Body of pancreas (tissue), 4 donors: ENCODE data around the gene DISP3. TPM values are rescaled to one million over a fixed set of nuclear protein-coding genes. Genes with fewer than 3 reads are reported as not detected.

Experiments used
- ATAC-seq: fragments of 150-250 bp; one replicate; pipeline ENCODE4 v1.9.1; 2016
- DNase-seq, 4 donors: peaks; one replicate each; pipeline ENCODE4 v3.0.0-alpha.2; 2019
- H3K27ac ChIP-seq, 4 donors: fragments of 200-600 bp; sonication (generic); 1 replicate in 3 of 4; 2 replicates in 1 of 4; pipeline versions ENCODE4 v1.5.1 to v1.6.1; 2016 to 2019; ENCODE audit warnings: mild to moderate bottlenecking in 1 of 4, mixed read lengths in 1 of 4, moderate library complexity in 1 of 4
- H3K27me3 ChIP-seq, 2 donors: fragments of 200-600 bp; sonication (generic); one replicate each; pipeline ENCODE4 v1.6.0; 2016; ENCODE audit warnings: mild to moderate bottlenecking in 1 of 2
- H3K36me3 ChIP-seq, 2 donors: fragments of 200-600 bp; sonication (generic); replicated peaks in 1 of 2; 2 replicates each; pipeline ENCODE4 v1.5.1; 2016; ENCODE audit warnings: low read depth in 2 of 2; ENCODE audit not compliant: insufficient read depth in 1 of 2
- H3K4me1 ChIP-seq: fragments of 200-600 bp; sonication (generic); one replicate; pipeline ENCODE4 v1.6.0; 2016
- H3K4me3 ChIP-seq, 2 donors: fragments of 200-600 bp; sonication (generic); 1 replicate in 1 of 2; 2 replicates in 1 of 2; pipeline ENCODE4 v1.5.1; 2016 to 2019
- H3K9me3 ChIP-seq, 3 donors: fragments of 200-600 bp; sonication (generic); 1 replicate in 2 of 3; 2 replicates in 1 of 3; pipeline ENCODE4 v1.5.1; 2016
- CTCF ChIP-seq, 7 experiments: fragments of 450-650 bp in 4 of 7; fragments of 200-600 bp in 3 of 7; sonication (generic) in 3 of 7; IDR thresholded peaks; one replicate each; pipeline ENCODE4 v1.5.1; 2016 to 2019; ENCODE audit warnings: antibody characterized with exemption in 7 of 7
- POLR2A ChIP-seq, 3 donors: fragments of 450-650 bp; IDR thresholded peaks; one replicate each; pipeline ENCODE4 v1.6.1; 2016; ENCODE audit warnings: antibody characterized with exemption in 3 of 3, mild to moderate bottlenecking in 2 of 3
- WGBS, 2 donors: methylation state at CpG; one replicate each; pipeline ENCODE4 v1.1.5; 2017; 5-methylcytosine and 5-hydroxymethylcytosine counted together
- intact Hi-C: fragments of 100-400 bp; cut with DNase I; formaldehyde crosslinking; loops from one replicate; pipeline ENCODE4 v1.15.1; 2023
- total RNA-seq, 2 donors: library from RNA; depleted of rRNA; stranded (reverse); fragments of >200 nt; gene quantifications; one replicate each; pipeline ENCODE4 v1.1.0, GENCODE V29; 2016

Gene DISP3
- total RNA-seq, 2 donors from 2014 or later, result 0.33 TPM; not detected in 1

- H3K4me1 ChIP-seq, result no peaks in the 10 kb centered on the region
- H3K27me3 ChIP-seq, result no peaks in the 10 kb centered on the region
- no peaks in the 10 kb centered on the region for H3K36me3 ChIP-seq
- no peak overlapping the region for H3K27ac ChIP-seq
- ATAC-seq (no peak), DNase-seq (no peak)
- WGBS, 2 donors, result 43 to 49% methylated on average over 12 to 18 of the region's 18 CpGs
- no peak for TF ChIP-seq CTCF (IDR thresholded peaks at IDR 0.05)
- no peak for TF ChIP-seq POLR2A (IDR thresholded peaks at IDR 0.05)
- H3K9me3 ChIP-seq, result no peaks in the 10 kb centered on the region
- intact Hi-C loops, result no loop called here
- H3K4me3 ChIP-seq, result no peak overlapping the region
Measured at GRCh38 chr1:11539850-11540772, 61.2 kb downstream of the DISP3 start.

- no peak for DNase-seq
- H3K27me3 ChIP-seq, result no peaks in the 10 kb centered on the region
- ATAC-seq, result no peak
- TF ChIP-seq CTCF (IDR thresholded peaks at IDR 0.05), result no peak
- TF ChIP-seq POLR2A (IDR thresholded peaks at IDR 0.05), result no peak
- no peaks in the 10 kb centered on the region for H3K4me1 ChIP-seq
- H3K9me3 ChIP-seq, result no peaks in the 10 kb centered on the region
- no peaks in the 10 kb centered on the region for H3K36me3 ChIP-seq
- intact Hi-C loops, result no loop called here
- no peak overlapping the region for H3K4me3 ChIP-seq
- 60% methylated on average over 12 of the region's 12 CpGs for WGBS, 2 donors
- no peak overlapping the region for H3K27ac ChIP-seq
Measured at GRCh38 chr1:11540773-11541160, 61.8 kb downstream of the DISP3 start.

GRCh38 chr1:11541236-11541635, 62.3 kb downstream of the DISP3 start:
- intact Hi-C loops, result no loop called here
- no peak overlapping the region for H3K27ac ChIP-seq
- no peak for TF ChIP-seq POLR2A (IDR thresholded peaks at IDR 0.05)
- TF ChIP-seq CTCF (IDR thresholded peaks at IDR 0.05), result no peak
- H3K9me3 ChIP-seq, result no peaks in the 10 kb centered on the region
- DNase-seq (no peak), ATAC-seq (no peak)
- H3K4me3 ChIP-seq, result no peak overlapping the region
- no peaks in the 10 kb centered on the region for H3K27me3 ChIP-seq
- H3K36me3 ChIP-seq, result no peaks in the 10 kb centered on the region
- no peaks in the 10 kb centered on the region for H3K4me1 ChIP-seq
- WGBS, 2 donors, result 72% methylated on average over 7 of the region's 7 CpGs; no CpG with 5 or more reads in 1 of the 2 donors

GRCh38 chr1:11541956-11542355, 63.0 kb downstream of the DISP3 start:
- no peak for ATAC-seq
- Histone ChIP-seq H3K27me3 (no peaks in the 10 kb centered on the region), H3K36me3 (no peaks in the 10 kb centered on the region), H3K9me3 (no peaks in the 10 kb centered on the region), H3K27ac (no peak overlapping the region), H3K4me1 (no peaks in the 10 kb centered on the region), H3K4me3 (no peak overlapping the region)
- no peak for TF ChIP-seq CTCF (IDR thresholded peaks at IDR 0.05)
- TF ChIP-seq POLR2A (IDR thresholded peaks at IDR 0.05), result no peak
- WGBS, 2 donors, result 55 to 61% methylated on average over 2 to 7 of the region's 7 CpGs
- intact Hi-C loops, result no loop called here
- no peak for DNase-seq

- DNase-seq, result no peak
- no peak for TF ChIP-seq POLR2A (IDR thresholded peaks at IDR 0.05)
- TF ChIP-seq CTCF (IDR thresholded peaks at IDR 0.05), result no peak
- Histone ChIP-seq H3K36me3 (no peaks in the 10 kb centered on the region), H3K4me1 (no peaks in the 10 kb centered on the region), H3K4me3 (no peak overlapping the region), H3K27me3 (no peaks in the 10 kb centered on the region), H3K27ac (no peak overlapping the region), H3K9me3 (no peaks in the 10 kb centered on the region)
- intact Hi-C loops, result no loop called here
- WGBS, 2 donors, result 51% methylated on average over 4 of the region's 4 CpGs; no CpG with 5 or more reads in 1 of the 2 donors
- no peak for ATAC-seq
Measured at GRCh38 chr1:11543392-11543791, 64.4 kb downstream of the DISP3 start.
